8988T (cell line): Measurements from ENCODE around the gene TOMM22.
"Not testable (repeated sequence)": the region's sequence is repeated elsewhere in the genome, so short reads cannot be mapped to it uniquely, and the experiment has no call there.

Experiments
- DNase-seq: peaks from one replicate; pipeline ENCODE4 v3.0.0; 2011

Gene TOMM22

GRCh38 chr22:38681582-38682335, at the start of gene TOMM22:
Gene TOMM22, plus strand, starts transcription at chr22:38681957. Its CDS starts 22 bp downstream, at chr22:38681979.
- peak; percentile 84 for DNase-seq

- DNase-seq: no peak
Observed at GRCh38 chr22:38632528-38632927, 49.2 kb upstream of the TOMM22 start.

- DNase-seq: no peak
Observed at GRCh38 chr22:38638216-38638615, 43.5 kb upstream of the TOMM22 start.

- DNase-seq: no peak
Observed at GRCh38 chr22:38638728-38639127, 43.0 kb upstream of the TOMM22 start.

- DNase-seq: no peak
Observed at GRCh38 chr22:38641476-38642040, 40.2 kb upstream of the TOMM22 start.

GRCh38 chr22:38644245-38644644, 37.5 kb upstream of the TOMM22 start:
- DNase-seq: not testable (repeated sequence)

- DNase-seq: no peak
Observed at GRCh38 chr22:38645430-38645829, 36.3 kb upstream of the TOMM22 start.

GRCh38 chr22:38649841-38650522, 31.8 kb upstream of the TOMM22 start:
- no peak for DNase-seq

- no peak for DNase-seq
Observed at GRCh38 chr22:38652859-38653258, 28.9 kb upstream of the TOMM22 start.

- DNase-seq: no peak
Observed at GRCh38 chr22:38653741-38654140, 28.0 kb upstream of the TOMM22 start.

GRCh38 chr22:38655519-38656255, 26.1 kb upstream of the TOMM22 start:
- DNase-seq: no peak

GRCh38 chr22:38656256-38657044, 25.3 kb upstream of the TOMM22 start, which contains the start of the genes CBY1 and FAM227A:
Gene CBY1, plus strand, starts transcription at chr22:38656638. Its CDS starts 11,417 bp downstream, at chr22:38668055.
Gene FAM227A, minus strand, starts transcription at chr22:38656392. Its CDS starts 6,224 bp downstream, at chr22:38650168.
- peak; percentile 86 for DNase-seq

GRCh38 chr22:38657045-38657909, 24.5 kb upstream of the TOMM22 start:
- DNase-seq: no peak

GRCh38 chr22:38674888-38675287, 6.9 kb upstream of the TOMM22 start:
- no peak for DNase-seq

GRCh38 chr22:38675833-38676232, 5.9 kb upstream of the TOMM22 start:
- no peak for DNase-seq

GRCh38 chr22:38684895-38685294, 3.1 kb downstream of the TOMM22 start:
- DNase-seq: no peak

GRCh38 chr22:38685761-38686160, 4.0 kb downstream of the TOMM22 start:
- DNase-seq: no peak

GRCh38 chr22:38689651-38690050, 7.9 kb downstream of the TOMM22 start:
- DNase-seq: no peak

- no peak for DNase-seq
Observed at GRCh38 chr22:38694049-38694448, 12.3 kb downstream of the TOMM22 start.

- DNase-seq: no peak
Observed at GRCh38 chr22:38694940-38695339, 13.2 kb downstream of the TOMM22 start.
